GM19455 (cell line): ENCODE data around the gene CYRIA.

Source experiments
- ATAC-seq: cut with Tn5 transposase; IDR thresholded peaks from one replicate; pipeline ENCODE4 v1.9.1; 2021; ENCODE audit not compliant: unreplicated experiment

Gene CYRIA

DNA sequence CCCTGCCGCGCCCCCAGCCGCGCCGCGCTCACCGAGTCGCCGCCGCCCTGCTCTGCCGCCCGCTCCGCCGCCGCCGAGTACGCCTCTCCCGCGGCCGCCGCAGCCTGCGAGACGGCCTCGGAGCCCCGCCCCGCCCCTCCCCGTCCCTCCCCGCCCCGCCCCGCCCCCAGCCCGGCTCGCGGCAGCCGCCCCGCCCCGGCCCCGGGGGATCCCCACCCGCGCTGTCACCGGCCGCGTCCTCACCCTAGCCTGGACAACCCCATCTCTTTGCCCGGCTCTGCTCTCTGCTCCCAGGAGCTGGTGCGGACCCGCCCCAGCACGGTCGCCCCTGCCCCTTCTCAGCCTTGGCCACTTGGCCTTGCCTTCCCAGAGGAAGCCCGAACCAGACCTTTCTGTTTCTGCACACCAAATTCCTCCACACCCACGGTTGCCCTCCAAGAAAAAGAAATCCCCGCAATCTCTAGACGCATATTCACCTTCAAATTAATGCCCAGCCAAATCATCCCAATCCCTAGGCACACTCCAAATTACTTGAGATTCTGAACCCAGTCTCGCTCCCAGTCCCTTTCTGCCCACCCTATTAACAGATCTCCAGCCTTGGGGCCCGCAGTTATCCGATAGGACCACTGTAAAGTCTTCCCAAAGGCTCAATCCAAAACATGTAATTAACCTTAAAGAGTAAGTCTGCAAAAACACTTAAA, at the start of gene CYRIA:
TSS of gene CYRIA (minus strand) at position 87 of the 701 bp plus-strand sequence. CDS start 77,715 bp downstream, outside the sequence.
- ATAC-seq = peak; percentile 57

DNA sequence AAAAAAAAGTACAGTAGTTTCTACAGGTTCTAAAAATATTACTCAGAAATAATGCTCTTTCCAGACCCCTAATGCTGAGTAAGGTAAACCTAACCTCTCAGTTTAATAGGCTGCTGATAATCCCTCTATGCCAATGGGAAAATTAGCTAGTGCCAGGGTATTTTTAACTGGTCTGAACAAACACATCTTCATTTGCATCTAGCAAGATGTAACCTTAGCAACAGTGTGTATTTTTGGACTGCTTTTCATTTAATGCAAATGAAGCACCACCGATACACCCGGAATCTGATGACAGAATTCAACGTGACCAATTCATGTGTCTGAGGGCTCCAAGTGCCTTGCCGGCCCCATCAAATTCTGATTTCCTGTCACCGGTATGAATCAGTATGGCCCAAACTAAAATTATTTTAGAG, 47.4 kb upstream of the CYRIA start:
- ATAC-seq = peak; percentile 65

DNA sequence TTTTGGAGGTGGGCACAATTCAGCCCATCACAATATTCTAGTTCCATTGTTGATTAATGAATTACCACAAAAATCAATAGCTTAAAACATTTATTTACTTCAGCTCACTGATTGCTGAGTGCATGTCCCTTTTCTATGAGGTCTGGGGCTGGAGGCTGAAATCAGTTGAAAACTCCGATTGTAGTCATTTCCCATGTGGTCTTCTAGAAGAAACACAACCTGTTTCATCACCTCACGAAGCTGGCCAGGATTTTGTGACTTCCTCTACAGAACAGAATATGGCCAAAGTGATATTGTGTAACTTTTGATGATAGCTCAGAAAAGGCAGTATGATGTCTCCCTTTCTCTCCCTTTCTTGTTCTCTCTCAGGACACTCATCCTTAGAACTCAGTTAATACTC, 44.1 kb upstream of the CYRIA start:
- no peak for ATAC-seq

DNA sequence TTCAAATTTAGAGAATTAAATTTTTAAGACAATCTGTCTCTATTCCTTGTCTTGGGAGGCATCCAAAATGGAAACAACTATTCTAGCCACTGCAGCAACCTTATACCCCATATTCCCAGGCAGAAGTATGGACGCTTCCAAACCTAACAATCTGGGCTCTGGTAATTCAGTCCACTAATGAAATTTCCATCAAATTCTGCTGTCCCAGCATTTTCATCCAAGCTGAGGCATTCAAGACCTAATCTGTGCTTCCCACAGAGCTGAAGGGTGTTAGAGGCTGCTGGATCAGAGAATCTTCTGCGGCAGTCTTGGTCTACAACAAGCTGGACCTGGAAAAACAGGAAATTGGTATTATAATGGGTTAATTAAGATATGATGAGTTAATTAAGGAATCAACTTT, 42.5 kb upstream of the CYRIA start:
- no peak for ATAC-seq

DNA sequence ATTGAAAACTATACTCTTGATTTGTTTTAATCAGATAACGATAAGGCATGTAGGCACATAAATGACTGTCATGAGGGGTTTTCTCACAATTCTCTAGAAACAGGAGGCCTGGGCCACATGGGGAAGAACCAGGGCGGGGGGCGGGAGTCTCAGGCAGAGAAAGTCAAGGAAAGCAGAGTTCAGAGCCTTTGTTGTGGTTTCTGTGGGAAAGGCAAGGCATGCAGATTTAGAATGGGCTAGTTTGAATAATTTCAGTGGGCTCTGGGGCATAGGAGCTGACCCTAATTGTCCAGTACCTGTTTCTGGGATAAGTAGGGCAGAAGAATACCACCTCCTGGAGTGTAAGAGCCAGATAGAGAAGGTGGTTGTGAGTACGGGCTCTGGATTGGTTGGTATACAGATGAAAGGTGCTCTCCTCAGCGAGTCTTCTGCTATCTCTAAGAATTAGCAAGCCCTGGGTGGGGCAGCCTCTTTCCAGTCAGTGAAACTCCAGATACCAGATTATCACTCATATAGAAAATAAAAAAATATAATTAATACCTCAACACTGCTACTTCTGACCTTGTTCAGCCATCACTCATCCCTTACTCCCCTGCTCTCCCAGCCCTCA, 41.5 kb upstream of the CYRIA start:
- no peak for ATAC-seq

DNA sequence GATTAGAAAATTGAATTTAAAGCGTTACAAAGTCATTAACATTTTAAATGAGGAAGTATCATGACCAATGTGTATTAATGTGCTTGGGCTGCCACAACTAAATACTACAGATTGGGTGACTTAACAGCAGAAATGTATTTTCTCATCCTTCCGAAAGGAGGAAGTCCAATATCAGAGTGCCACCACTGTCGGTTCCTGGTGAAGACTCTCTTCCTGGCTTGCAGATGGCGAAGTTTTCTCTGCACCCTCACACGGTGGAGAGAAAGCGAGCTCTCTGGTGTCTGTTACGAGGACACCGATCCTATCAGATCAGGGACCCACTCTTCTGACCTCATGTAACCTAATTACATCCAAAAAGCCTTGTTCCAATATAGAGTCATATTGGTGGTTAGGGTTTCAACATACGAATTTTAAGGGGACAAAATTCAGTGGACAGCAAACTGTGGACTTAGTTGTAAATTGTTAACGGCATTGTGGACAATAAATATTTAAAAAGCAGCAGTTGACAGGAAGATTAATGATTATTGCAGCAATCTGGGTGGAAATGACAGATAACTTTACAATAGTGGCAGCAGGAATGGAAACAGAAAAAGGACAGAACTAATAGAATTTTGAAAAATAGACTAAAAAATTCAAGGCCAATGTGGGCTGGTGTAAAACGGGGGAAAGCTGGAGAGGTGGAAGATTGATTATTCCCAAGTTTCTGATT, 35.1 kb upstream of the CYRIA start:
- no peak for ATAC-seq

DNA sequence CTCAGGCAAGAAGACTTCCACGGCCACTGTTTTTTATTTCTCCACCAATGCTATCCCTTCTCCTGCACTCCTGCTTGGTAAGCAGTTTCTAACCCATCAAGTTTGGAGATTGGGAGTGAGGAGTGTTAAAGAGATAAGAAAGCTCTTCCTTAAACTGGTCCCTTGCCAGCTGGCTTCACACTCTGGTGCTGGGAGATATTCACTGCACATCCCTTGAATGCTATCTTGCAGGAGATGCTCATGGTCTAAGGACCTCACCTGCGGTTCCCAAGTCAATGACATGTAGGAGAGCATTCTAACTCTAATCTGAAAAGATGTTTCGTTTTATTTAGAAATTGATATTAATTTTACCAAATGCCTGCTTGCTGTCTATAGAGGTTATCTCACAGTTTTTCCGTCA, 28.2 kb upstream of the CYRIA start:
- ATAC-seq = no peak

DNA sequence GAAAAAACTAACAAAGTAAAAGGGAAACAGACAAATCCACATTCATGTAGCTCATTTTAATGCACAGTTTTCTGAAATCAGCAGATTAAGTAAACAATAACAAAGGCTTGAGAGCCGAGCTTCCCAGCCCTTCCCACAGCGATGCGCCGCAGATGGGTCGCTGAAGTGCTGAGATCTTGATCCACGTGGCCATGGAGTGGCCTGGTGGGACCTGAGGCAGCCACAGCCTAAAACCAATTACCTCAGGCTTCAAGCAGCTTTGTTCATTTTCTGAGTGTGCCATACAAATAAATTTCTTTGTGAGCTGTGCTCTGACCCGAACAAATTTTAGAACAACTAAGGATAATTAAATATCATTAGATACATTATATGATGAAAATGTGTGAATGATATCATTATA, 25.6 kb upstream of the CYRIA start:
- no peak for ATAC-seq

DNA sequence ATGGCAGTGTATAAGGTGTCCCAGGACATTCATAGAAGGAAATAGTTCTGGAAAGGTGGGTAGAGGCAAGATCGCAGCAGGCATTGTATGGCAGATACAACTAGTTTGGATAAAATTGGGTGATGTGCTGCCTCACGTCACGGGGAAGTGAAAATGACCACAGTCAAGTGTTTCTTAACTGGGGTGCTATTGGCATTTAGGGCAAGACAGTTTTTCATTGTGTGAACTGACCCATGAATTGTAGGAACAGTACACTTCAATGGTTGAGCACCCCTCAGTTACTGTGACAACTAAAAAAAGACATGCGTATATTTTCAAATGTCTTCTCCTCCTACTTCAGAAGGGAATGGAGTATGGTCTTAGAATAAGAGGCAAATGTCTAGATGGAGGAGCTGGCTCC, 22.3 kb upstream of the CYRIA start:
- no peak for ATAC-seq

DNA sequence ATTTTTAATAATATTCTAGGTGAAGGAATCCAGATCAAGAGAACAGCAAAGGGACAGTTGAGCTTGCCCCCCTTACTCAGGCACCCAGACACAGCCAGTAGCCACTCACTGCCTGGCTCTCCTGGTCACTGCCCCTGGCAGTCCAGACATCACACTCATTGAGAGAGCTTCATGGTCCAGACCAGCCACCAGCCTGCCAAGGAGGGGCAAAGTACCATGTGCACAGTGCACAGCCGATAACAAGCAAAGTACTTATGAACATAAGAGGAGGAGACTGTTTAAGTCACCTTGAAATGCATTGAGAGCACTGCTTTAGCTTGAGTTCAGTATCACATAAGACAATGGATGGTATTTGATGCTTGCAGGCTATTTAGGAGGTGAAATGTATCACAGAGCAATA, 21.6 kb upstream of the CYRIA start:
- ATAC-seq = no peak

DNA sequence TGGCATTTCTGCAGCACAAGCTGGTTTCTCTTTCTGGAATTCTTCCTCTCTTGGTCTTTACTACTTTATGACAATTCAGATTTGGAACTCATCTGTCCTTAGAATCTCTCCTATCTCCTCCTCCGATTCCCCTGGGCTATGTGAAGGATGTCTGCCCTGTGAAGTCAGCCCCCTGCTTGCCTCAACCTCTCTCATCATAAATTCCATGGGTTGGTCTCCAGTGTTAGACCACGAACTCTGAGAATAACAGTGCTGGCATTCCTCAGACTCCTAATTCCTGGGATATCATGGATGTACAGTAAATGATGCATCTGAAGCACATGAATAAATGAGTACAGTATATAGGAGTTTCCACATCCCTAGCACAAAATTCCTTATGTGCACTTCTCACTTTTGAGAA, 21.0 kb upstream of the CYRIA start:
- ATAC-seq = no peak

DNA sequence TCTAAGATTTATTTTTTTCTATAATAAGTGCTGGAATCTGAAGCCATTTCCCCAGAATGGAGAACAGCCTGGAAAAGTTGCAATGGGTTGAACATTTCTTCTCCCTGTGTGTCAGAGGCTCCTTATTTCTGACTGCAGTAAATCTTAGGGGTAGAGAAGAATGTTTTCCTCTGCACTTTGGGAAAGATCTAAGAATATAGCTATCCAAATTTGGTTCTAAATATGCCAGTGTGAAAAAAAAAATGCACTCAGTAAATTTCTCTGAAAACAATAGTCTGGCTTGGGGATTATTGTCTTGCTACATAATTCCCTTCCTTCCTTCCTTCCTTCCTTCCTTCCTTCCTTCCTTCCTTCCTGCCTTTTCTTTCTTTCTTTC, 19.7 kb upstream of the CYRIA start:
- no peak for ATAC-seq

DNA sequence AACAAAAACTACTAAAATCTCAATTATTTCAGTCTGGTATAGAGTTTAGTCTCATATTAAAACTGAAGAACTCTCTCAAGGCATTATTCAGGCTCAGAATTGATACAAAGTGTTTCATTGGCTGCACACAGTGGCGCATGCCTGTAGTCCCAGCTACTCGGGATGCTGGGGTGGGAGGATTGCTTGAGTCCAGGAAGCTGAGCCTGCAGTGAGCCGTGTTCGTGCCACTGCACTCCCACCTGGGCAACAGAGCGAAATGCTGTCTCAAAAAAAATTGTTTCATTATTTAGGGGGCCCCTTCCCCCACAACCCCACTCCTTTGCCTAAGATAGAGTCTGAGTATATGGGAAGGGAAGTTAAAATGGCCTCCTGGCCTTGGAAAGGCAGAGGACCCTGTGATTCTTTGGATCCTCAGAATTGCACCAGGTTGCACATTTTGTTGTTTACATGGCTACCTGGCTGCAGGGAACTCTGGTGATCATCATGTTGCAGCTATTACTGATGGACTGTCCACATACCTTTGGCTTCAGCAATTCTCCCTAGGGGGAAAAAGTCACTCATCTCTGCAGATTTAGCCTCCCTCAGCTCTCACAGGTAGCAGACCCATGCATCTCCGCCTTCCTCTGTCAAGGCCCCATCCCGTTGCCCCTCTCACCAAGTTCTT, 19.2 kb upstream of the CYRIA start:
- no peak for ATAC-seq

DNA sequence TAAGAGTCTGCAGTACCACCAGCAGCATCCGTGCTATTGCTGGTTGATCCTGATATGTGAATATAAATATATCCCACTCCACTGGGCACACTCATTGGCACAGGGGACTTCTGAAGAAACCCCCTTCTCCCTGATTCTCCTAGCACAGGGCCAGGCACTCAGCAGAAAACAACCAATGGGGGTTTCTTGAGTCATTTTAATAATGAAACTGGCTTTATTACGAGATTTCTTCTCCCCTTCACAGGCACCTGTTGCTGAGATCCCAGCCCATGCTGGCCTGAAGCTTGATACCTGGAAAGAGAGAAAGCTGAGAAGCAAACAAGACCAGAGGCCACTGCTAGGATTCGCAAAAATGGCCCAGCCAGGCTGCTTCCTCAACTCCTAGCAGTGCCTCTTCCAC, 17.9 kb upstream of the CYRIA start:
- ATAC-seq = no peak

DNA sequence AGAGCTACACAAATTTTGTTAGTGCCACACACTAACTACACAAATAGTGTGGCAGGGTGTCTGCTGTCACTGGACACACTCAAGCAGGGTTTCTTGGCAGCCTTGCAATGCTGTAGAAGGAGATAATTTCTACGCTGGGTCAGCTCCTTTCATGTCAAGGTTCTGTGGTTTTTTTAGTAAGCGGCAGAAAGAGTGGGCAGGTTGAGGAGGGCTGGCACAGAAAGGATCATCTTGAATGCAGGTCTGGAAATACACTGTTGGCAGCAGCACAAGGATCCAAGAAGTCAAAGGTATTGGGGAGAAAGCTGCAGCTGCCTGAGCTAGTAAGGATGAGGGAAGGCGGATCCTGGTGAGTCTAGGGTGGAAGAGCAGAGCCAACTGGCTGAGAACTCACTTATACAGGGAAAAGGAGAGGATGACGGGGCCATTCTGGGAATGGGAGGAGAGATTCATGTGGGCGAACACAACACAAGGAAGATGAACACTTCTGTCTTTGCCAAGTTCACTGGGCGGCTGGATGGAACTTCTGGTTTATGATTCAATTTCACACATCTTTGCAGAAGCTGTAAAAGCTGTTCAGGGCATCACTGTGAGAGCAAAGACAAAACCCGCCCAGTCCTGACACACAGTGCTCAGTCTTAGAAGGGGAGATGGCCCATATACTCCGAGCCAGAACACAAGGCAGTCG, 16.9 kb upstream of the CYRIA start:
- no peak for ATAC-seq

DNA sequence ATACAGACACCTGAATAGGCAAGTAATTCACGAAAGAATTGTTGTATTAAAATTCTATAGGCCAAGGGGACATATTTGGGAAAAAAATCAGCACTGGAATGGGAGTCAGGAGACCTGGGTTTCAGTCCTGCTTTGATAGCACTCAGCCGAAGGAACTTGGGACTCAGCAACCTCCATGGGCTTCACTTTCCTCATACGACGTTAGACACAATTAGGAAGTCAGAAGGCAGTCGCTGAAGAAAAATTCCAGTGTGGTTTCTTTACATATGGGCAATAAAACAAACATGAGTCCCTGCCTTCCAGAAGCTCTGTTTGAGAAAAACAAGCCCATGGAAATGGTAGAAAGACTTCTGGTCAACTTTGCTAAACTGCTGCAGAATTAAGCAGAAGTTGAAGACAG, 15.1 kb upstream of the CYRIA start:
- ATAC-seq = no peak

DNA sequence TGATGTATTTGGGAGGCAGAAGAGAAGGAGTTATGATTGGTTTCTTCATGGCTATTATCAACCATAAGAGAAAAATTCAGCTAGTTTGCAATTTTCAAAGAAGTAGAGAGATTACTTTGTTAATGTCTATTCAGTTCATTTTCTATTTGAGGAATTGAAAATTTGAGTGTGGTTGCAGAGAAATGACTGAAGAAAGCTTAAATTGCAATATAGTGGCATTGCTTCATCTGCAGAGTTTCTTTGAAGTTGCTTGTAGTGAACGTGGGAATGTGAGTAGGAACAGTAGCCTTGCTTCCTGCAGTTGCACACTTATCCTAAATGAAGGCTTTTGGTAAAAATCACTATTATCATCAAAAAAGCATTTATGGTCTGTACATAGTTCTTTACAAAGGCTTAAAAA, 14.7 kb upstream of the CYRIA start:
- ATAC-seq = no peak

DNA sequence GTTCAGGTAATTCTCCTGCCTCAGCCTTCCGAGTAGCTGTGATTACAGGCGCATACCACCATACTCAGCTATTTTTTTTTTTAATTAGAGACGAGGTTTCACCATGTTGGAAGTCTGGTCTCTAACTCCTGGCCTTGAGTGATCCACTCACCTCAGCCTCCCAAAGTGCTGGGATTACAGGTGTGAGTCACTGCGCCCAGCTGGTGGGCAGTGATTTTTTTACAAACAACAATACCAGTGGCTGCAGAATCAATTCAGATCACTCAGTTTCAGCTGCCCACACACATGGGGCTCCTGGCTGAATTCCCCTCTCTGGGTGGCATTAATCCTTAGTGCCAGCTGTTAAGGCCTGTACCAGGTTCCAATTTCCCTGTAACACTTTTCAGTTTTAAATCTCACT, 13.3 kb upstream of the CYRIA start:
- ATAC-seq = no peak

DNA sequence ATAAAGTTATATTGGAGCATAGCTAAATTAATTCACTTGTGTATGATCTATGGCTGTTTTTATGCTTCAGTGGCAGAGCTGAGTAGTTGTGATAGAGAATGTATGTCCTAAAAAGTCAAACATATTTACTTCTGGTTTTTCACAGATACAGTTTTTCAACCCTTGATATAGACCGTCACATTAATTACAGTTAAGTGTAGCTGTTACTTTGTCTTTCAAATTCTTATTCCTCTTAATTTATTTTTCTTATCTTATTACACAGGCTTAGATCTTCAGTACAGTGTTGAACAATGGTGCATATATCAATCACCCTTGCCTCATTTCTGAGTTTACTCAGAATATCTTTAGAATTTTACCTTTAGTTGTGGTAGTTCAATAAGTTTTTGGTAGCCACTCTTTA, 12.2 kb upstream of the CYRIA start:
- ATAC-seq = no peak

DNA sequence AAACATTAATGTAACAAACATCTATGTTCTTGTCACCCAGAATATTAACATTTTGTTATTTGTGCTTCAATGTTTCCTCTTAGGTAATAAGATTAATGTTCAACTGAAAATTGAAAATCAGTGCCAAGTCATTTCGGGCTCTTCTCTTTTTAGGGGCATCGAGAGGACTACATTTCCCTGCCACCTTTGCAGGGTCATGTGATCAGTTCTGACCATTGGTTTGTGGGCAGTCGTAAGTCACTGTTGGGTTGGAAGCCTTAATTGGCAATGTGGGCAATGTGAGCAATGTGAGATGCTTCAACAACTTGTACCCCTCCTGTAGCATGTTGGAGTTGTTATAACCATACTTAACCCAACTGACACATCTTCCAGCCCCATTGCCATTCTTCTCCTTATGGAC, 10.1 kb upstream of the CYRIA start:
- ATAC-seq = no peak

DNA sequence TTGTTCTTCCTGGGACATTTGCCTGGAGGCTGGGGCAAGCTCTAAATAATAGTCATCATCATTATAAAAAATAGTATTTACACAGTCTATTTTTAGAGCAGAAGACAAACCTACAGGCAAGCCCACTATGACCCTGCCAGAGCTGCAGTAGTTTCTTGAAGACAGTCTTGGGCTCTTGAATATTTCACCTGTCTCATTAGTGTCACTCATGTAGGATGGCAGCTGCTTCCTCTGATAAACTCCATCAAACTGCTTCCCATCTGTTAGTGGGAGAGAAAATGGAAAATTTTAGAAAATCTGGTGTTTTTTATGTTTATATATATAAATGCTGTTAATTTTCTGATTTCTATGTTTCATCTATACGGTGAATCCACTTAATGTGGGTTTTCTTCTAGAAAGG, 8.5 kb upstream of the CYRIA start:
- ATAC-seq = no peak
